Measurements from ENCODE around the gene PIRT.

The PIRT gene

DNA sequence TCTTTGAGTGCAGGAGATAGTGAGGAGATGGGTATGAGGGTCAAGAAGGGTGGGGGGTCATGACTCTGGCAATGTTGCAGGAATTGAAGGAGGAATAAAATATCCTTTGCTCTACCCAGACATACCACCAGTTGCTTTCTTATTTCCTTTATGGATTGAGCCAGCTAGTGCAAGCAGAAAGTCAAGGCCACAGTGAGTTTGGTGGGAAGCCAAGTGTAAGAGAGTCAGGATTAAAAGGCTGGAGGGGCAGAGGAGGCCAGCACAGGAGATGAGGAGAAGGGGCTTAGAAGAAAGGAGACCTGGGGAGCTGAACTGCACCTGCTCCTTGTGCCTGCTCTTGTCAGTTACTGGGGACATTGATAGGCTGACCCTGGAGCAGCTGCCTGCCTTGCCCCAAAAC lies 16.1 kb downstream of the PIRT start:
- no peak for DNase-seq (ENCODE audit: low read depth, low spot score)

DNA sequence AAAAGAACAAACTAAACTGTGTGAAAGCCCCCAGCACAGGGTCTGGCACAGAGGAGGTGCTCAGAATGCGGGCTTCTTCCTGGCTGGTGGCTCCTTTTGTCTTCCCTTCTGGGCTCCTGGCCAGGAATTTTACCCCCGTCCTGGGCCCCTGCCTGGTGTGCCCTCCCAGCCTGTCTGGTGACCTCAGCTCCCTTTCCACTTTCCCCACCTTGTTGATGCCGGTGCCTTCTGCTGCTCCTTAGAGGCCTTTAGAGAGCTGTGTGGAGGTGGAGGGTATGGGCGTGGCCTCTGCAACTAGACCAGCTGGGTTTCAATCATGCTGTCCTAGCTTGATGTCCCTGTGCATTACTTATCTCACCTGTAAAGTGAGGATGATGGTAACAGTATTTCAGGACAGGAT lies 16.8 kb downstream of the PIRT start:
- DNase-seq (ENCODE audit: low read depth, low spot score) = no peak

DNA sequence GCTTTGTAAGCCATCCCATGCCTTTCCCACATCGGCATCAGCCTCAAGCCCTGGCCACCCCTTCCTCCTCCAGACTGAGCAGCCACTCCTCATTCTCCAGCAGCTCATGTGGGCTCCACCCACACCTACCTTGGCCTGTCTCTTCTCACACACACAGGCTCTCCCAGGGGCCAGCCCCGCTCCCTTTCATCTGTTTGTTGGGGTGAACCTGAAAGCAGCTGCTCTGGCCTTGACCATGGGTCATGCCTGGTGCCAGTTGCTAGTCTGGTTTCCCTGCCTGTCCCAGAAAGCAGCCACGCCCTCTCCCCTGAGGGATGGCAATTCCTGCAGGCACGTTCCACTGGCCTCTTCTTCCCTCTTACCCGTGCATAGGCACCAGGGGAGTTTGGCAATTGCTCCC lies 22.6 kb downstream of the PIRT start:
- no peak for DNase-seq (ENCODE audit: low read depth, low spot score)

DNA sequence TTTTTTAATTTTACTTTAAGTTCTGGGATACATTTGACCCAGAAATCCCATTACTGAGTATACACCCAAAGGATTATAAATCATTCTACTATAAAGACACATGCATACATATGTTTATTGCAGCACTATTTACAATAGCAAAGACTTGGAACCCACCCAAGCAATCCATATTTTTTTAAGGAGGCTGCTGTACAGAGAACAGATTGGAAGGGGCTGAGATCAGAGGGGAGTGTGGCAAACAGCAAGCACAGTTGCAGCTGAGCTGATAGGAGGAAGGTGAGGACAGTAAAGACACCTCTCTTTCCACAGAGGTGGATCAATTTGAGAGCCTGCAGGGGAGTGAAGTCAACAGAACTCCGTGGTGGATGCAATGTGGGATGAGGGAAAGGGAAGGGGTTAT lies 23.8 kb downstream of the PIRT start:
- no peak for DNase-seq (ENCODE audit: low read depth, low spot score)

DNA sequence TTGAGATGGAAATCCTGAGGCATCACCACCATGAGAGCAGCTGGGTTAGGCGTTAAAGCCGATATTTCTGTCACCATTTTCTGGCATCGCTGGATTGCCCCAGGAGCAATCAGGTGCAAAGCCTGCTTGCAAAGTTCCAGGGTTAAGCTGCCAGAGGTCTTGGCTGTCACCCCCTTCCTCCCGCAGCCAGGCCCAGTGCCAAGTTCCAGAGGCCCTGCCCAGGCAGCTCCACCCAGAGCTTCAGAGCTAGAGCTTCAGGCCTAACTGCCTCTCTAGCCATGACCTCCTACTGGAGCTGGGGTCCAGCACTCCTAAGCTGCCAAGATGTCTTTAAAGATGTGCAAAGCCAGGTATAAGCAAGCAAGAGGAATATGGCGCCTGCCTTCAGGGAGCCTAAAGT lies 25.2 kb downstream of the PIRT start:
- DNase-seq (ENCODE audit: low read depth, low spot score) = no peak

DNA sequence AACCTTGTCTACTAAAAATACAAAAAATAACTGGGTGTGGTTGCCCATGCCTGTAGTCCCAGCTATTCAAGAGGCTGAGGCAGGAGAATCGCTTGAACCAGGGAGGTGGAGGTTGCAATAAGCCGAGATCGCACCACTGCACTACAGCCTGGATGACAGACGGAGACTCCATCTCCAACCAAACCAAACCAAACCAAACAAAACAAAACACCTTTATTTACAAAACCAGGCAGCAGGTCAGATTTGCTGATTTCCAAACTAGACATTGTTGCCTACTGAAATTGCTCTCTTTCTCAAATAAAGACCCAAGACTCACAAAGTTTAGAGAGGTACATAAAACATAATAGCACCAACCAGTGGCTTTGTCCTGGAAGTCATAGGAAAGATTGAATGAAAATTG lies 28.3 kb downstream of the PIRT start:
- DNase-seq (ENCODE audit: low read depth, low spot score) = no peak

DNA sequence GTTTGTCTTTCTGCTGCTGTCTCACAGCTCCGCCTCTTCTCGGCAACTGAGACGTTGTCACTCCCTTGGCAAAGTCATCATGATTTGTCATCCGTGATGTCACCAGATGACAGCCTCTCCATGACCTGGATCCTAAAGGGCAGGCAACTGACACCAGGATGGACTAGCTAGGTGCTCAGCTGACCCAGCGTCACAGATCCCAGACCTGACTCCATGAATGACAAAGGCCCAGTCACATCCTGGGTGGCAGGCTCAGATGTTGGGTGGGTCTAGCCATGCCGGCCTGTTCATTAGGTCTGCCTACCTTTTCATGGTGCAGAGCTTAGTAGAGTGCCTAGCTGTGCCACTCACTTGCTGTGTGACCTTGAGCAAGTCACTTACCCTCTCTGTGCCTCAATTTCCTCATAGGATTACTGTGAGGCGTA lies 30.2 kb downstream of the PIRT start:
- DNase-seq (ENCODE audit: low read depth, low spot score) = no peak

DNA sequence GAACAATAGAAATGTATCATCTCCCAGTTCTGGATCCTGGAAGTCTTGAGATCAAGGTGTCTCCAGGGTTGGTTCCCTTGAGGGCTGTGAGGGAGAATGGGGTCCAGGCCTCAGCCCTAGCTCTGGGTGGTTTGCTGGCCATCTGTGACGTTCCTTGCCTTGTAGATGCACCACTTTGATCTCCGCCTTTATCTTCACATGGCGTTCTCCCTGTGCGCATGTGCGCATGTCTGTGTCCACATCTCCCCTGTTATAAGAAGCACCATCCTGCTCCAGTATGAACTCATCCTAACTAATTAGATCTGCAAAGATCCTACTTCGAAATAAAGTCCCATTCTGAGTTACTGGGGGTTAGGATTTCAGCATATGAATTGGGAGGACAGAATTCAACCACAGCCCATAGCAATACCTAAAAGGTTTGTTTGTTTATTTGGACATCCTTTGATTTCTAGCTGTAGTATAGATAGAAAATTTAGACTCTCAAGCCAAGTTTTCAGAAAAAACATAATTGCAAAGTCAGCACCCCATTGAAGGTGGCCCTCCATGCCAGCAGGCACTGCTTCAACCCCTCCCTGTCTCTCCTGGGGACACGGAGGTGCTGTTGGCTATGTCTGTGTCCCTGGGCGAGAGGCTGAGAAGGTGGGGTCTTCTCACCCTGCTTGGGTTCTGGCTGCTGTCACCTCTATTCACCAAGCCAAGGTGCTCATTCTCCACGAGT lies 31.2 kb downstream of the PIRT start:
- no peak for DNase-seq (ENCODE audit: low read depth, low spot score)

DNA sequence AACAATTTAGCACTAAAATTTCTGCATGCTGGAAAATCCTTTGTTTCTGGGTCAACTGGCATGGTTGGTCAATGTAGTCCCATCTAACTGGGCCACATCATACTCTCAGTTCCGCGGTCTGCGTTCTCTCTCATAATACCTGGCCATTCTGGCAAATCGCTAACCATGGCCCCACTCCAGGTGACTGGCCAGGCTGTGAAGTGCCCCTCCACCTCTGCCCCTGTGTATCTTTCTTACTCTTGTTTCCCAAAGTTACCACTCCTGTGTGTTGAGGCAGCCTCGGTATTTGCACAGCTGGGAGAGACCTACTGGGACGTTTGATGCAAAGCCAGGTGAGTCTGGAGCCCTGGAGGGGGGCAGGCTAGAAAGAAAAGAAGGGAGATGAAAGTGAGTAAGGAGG lies 32.0 kb downstream of the PIRT start:
- no peak for DNase-seq (ENCODE audit: low read depth, low spot score)

DNA sequence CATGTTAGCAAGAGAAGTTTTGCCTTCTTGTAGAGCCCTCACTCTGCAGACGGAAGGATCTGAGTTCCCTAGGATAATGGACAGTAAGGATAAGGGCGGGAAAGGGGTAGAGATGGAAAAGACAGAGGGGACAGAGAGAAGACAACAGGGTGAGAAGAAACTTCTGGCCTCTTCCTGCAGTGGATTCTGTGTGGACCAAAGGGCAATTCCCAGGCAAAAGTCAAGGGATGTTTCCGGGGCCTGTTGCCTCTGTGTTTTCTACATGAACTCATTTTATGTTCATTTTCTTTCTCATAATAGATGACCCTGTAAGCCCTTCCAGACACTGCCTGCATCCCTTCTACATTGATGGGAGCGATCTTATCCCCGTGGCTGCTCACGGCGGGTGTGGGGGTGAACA lies 33.3 kb downstream of the PIRT start:
- DNase-seq (ENCODE audit: low read depth, low spot score) = no peak

DNA sequence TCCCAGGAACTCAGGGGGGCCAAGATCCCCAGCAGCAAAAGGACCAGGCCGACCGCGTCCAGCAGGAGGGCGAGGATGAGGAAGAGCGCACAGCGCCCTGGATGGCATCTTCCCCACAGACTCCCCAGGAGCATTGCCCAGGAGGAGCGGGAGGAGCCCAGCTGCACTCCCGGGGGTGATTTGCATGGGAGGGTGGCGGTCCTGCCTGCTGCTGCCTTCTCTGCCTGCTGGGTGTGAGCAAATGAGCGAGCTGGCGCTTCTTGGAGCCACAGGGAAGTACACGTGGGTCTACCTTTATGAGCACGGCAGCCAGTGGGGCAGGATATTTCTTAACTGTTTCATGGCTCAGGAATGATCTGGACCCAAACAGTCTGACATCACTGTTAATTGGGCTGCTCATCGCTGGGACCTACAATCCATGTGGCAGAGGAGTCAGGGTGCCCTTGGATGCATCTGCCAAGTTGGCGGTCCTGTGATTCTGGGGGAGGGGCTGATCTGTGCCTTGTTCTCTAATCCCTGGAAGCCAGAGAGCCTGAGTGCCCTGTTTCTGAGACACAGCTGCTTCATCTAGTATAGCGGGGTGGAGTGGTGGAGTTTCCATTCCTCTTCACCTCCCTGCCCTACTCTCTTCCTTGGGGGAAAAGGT lies 33.9 kb downstream of the PIRT start, which contains the start of gene TMEM238L:
Gene TMEM238L, minus strand, starts transcription at position 270 of the 646 bp plus-strand sequence. Its CDS starts 136 bp downstream, at position 134.
- DNase-seq (ENCODE audit: low read depth, low spot score) = no peak

DNA sequence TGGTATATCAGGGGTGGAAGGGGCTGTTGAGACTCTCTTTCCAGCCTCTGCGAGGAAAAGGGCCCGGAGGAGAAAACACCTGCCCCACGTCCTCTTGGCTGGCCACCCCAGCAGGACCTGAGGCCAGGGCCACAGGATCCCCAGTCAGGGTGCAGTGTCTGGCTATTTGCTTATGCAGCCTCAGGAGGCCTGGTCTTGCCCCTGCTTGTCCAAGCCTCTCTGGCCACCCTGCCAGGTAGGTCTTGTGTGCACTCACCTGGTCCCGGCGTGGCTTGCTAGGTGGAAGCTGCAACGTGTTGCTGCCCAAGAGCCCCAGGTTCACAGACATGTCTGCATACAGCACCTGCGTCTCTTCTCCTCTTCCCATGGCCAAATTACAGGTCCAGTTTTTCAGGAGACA lies 34.5 kb downstream of the PIRT start:
- no peak for DNase-seq (ENCODE audit: low read depth, low spot score)

DNA sequence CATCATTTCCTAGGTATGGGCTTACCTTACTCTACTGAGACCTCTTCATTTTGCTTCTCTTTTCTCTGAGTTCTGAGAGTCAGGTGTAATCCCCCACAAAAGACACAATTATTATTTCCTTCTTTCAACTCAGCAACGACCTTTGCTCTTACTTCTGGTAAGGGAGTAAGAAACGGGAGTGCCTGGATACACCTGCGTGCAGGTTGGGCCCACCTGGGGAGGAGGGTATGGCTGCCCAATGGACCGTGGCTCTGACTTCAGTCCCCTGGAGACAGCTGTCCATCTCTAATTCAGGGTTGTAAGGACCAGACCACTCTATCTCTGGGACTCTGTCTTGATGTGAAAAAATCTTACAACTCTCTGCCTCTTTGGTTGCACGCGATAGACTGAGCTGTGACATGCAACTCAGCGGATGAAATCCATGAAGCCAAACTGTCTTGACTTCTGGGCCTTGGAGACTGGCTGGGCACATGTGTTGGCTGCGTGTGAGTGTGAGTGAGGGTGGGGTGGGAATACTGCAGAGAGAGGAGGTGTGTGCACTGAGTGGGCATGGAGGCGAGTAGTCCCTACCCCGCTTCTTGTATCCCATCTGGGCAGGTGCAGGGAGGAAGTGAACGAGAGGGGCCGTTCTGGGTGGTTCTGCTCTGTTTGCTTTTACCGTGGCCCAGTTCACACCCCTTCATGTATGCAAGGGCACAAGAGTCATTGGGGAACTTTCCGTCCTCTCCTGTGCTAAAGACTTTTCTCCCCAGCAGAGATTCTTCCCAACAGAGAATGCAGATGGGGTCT lies 35.2 kb downstream of the PIRT start:
- no peak for DNase-seq (ENCODE audit: low read depth, low spot score)

DNA sequence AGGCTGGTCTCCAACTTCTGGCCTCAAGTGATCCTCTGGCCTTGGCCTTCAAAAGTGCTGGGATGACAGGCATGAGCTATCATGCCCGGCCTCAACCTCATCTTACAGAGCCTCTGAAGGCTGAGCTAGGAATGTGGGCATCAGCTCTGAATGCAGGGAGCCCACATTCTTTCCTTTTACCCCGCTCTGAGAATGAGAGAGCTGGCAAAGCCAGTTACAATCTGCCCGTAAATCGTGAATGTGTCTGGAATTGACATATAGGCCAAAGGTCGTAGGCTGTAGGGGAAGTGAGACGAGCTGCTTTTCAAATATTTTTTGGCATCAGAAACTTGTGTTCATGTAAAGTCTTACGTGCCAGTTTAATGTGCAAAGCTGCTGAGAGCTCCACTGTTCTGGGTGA lies 38.5 kb downstream of the PIRT start:
- no peak for DNase-seq (ENCODE audit: low read depth, low spot score)

DNA sequence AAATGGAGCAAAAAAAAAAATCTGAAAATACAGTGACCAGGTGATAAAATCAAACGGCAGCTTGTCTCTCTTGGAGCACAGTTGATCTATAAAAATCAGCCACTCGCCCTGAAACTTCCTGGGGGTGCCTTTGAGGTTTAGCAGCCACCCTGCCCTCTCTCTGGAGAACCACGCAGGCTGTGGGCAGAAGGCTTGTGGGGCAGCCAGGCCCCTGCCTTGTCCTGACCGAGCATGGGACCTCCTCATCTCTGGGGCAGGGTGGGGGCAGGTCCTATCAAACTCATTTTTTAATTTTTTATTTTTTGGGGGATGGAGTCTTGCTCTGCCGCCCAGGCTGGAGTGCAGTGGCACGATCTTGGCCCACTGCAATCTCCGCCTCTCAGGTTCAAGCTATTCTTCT lies 39.0 kb downstream of the PIRT start:
- DNase-seq (ENCODE audit: low read depth, low spot score) = no peak

DNA sequence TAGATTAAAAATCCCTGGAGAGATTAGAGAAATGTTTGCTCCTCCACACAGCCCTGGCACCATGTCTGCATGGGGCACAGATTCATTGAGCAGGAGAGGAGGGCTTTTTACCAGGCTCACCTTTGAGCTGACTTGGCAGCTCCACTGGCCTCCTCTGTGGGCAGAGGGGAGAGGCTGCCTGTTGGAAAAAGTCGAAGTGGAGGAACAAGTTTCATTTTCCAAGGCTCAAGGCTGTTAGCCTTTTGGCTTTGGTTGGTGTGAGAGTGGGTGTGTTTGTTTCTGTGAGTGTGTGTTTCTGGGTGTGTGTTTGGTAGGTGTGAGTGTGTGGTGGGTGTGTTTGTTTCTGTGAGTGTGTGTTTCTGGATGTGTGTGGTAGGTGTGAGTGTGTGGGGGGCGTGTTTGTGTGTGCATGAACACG lies 39.5 kb downstream of the PIRT start:
- DNase-seq (ENCODE audit: low read depth, low spot score) = no peak

DNA sequence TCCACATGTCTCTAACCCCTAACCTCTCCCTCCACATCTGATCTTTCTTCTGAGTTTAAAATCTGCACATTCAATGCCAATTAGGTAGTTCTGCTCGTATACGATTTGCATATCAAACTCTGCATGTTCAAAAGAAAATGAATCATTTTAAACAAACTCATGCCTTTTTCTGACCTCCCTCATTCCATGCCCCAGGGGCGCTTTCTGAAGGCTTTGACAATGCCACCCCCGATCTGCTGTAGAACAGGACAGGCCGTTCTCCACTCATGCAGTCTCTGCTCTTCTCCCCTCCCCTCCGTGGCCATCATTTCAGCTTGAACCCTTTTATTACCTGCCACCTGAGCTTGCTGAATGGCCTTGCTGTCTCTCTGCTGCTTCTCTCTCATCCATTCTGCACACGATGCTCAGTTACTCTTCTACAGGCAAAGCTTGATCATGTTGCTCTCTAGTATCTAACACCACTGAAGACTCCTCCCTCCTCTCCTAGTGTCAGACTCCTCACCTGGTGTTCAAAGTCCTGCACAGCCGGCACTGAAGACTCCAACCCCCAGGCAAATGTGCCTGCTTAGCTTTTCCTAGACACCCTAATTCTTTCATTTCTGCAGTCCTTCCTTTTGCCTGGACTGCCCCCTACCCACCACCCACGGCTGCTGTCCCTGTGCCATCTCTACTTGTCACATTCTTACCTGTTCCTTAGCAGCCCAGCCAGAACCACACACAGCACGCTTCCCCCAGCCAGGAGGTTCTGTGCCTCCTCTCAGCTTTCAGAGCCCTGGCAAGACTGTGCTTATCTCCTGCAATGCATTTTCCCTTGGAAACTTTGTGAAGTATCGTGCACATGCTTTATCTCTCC lies 40.2 kb downstream of the PIRT start:
- no peak for DNase-seq (ENCODE audit: low read depth, low spot score)

DNA sequence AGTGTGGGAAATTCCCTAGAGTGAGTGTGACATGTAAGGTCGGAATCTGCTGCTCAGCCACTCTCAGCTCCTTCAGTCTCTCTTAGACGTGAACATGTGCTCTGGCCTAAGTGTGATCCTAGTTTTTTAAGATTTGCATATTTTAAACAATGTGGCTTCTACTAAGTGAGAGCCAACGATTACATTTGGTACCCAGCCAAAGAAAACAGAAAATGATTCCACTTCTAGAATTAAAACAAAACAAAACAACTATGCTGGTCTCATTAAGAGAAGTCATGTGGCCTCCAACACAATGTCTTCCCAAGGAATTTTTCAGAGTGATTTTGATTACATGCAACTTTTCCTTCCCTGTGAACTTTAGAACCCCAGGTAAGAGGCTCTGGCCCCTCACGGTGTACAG lies 44.1 kb downstream of the PIRT start:
- no peak for DNase-seq (ENCODE audit: low read depth, low spot score)

DNA sequence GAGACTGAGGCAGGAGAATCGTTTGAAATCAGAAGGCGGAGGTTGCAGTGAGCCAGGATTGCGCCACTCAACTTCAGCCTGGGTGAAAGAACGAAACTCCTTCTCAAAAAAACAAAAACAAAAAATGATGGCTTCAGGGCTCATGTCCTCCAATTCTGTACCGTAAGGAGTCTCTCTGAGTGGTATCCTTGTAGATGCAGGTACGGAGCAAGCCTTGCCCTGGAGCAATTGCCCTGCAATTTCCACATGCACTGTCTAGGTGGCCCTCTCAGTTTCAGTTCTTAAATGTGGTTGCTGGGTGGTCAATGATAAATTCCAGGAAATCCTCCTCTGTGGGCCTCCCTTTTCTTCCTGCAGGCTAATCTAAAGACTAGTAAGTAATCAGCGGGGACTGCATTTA lies 44.6 kb downstream of the PIRT start:
- no peak for DNase-seq (ENCODE audit: low read depth, low spot score)

DNA sequence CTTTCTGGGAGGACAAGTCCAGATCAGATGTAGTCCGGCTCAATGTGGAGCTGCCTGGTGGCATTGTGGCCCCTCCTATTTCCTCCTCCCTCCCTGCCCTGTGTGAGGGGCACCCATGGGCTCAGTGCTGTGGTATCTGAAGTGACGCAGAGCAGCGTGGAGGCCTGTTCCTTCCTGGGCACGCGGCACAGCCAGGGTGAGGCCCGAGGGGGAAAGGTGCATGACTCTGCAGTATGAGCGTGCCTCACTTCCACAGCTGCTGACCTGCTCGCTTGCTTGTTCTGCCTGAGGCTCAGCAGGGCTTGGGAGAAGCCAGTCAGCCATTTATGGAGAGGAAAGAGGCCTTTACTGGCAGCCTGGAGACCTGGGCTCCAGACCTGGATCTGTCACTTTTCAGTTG lies 45.7 kb downstream of the PIRT start:
- DNase-seq (ENCODE audit: low read depth, low spot score) = no peak

DNA sequence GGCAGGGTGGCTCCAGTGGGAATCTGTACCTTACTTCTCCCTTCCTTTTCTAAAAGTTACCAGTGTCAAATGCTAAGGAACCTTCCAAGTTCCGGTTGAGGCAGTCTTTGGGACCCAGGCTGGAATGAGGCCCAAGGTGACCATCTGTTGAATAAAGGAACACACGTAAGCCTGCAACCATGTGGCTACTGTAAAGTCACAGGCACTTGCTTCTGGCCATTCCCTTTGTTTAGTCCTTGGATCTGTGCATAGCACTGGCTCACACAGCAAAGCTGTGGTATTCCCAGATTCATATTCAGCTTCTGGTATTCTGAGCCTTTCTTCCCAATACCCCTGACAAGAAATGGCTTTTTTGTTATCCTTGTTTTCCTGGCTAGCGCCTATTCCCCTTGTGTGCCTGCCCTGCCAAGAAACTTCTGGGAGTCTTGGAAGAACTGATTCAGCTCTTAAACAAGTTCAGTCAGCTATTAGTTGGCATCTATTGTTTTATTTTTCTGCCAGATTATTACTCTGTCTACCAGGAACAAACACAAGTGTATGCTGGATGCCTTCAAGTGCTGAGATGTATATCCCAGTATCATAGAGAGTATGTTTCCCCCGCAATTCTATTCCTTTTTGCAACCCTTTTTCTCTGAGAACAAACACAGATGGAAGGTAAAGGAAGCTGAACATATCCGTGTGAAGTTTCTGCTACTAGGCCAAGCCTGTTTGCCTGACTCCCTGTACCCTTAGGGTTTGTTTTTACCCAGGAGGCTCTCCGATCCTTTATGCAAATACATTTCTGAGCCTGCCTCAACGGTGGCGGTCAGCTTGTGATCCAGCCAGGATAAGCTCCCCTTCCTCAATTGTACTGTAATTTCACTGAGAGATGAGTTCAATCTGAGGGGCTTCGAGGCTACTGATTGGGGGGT lies 47.1 kb downstream of the PIRT start:
- no peak for DNase-seq (ENCODE audit: low read depth, low spot score)
